HG03103 (cell line): Measurements from ENCODE around the gene PDE8B.
"Not testable (repeated sequence)": the region's sequence is repeated elsewhere in the genome, so short reads cannot be mapped to it uniquely, and the experiment has no call there.

Source experiments
- ATAC-seq: cut with Tn5 transposase; IDR thresholded peaks from one replicate; pipeline ENCODE4 v1.9.1; 2021; ENCODE audit warnings: low read depth; ENCODE audit not compliant: unreplicated experiment

PDE8B gene

DNA sequence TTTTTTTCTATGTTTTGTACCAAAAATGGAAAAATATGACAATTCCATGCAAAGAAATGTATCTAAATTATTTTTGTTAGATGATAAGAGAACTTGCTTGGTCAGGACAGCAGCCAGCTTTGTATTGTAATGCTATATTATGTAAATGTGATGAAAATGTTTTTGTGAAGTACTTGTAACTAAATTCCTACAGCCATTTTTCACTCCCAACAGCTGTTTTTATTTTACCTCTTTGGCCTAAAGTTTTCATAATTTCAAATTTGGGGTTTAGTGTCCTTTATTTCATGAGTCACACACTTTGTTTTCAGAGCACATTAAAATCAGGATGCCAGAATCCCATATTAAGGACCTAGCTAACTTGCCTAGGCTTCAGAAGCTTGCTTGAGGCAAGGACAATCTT is 217.5 kb downstream of the PDE8B start:
- no peak for ATAC-seq

GRCh38 chr5:77428526-77428925 is 218.0 kb downstream of the PDE8B start:
- ATAC-seq: no peak

DNA sequence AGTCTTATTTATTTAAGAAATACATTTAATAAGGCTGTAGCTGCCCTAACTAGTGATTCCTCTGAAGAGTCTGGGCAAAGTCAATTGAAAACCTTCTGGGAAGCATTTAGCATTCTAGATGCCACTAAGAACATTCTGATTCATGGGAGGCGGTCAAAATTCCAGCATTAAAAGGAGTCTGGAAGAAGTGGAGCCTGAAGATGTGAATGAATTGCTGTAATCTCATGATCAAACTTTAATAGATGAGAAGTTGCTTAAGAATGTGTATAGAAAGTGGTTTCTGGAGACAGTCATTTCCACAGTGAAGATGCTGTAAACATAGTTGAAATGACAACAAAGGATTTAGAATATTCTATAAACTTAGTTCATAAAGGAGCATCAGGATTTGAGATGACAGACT is 220.2 kb downstream of the PDE8B start:
- no peak for ATAC-seq

DNA sequence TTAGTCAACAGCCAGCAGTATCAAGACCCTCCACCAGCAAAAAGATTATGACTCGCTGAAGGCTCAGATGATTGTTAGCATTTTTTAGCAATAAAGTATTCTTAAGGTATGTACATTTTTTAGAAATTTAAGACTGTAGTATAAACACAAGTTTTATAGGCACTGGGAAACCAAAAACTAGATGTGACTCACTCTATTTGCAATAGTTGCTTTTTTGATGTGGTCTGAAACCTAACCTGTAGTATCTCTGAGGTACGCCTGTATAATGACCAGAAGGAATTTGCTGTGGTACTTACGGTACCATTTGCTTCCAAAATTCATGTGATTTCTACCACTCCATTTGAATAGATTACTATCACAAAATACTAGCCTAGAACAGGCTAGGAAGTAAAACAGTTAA is 220.8 kb downstream of the PDE8B start:
- no peak for ATAC-seq

DNA sequence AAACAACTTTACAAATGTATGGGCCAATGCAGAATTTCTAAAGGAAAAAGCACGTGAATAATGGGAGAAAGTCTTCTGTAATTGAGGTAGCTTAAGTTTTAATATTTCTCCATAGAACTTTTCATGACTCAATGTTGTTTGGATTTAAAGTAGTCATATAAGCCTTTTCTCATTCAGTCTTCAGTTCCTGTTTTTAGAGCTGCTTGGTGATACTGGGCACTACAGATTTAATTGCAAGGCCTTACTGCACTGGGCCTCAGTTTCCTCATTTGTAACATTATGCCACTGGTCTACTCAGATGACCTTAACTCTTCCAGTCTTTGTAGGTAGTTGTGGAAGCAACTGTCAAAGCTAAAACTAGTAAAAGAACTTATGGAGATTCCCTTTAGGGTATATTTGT is 221.2 kb downstream of the PDE8B start:
- no peak for ATAC-seq

DNA sequence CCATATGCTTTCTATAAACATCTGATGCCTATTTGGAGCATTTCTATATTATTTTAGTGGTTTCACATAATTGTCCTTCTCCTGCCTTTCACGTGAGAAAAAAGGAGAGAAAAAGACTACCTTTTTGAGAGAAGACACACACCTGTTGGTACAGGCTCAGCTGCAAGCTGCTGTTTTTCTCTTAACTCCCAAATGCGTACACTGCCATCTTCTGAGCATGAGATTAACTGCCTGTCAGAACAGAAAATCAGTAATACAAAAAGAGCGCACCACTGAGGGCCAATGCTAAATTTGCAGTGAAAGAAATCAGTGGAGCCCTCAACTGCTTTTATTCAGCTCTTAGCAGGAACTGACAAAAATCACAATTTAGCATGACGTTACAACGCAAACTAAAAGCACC is 226.7 kb downstream of the PDE8B start:
- no peak for ATAC-seq

DNA sequence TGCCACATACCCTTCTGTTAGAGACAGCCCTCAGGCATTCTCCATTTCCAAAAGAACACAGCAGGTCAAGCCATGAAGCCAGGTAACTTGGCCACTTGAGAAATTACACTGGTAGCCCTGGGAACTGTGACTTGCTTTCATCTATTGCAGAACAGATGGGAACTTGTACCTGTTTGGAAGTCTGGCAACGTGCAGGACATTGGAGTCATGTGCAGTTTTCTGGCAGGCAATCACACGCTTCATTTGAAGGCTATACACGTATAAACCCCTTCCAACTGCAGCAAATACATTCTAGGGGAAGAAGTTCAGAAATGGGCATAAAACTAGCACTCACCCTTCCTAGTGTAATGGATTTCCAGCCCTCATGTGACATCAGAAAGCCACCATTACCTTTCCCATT is 227.6 kb downstream of the PDE8B start:
- ATAC-seq: no peak

- no peak for ATAC-seq
Observed at GRCh38 chr5:77443670-77444069, 233.2 kb downstream of the PDE8B start.

DNA sequence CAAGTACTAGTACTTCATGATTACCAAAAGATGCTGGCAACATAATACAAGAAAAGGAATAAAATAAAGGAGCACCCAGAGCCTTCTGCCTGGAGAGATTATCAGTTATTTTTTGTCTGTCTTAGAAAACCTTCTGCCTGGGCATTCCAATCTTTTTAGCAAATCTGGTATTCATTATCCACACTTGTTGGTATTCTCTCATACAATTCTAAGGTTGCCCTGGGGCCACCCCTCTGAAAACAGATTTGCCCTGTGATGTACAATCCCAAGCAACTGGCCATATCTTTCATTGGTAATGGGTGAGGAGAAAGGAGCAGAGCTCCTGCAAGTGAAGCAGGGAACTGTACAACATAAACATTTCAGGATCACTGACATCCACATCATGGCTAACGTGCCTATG is 233.9 kb downstream of the PDE8B start:
- no peak for ATAC-seq

GRCh38 chr5:77448831-77449230 is 238.4 kb downstream of the PDE8B start:
- ATAC-seq: no peak

DNA sequence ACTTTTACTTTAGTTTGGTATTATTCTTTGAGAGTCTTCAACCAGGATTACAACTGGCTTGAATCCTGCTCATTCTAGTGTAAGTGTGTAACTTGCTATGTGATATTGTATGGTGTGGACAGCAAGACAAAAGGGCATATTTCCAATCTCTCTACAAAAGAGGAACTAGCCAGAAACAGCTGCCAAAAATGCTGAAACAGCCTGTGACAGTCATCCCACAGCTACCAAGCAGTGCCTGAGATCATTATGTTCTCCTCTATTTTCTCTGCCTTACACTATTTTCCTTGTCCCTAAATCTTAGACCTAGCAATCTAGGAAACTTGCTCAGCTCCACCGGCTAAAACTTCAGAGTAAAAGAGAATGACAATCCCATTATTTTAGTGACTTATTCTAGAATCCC is 238.8 kb downstream of the PDE8B start:
- ATAC-seq: no peak

GRCh38 chr5:77449981-77450380 is 239.5 kb downstream of the PDE8B start:
- no peak for ATAC-seq

DNA sequence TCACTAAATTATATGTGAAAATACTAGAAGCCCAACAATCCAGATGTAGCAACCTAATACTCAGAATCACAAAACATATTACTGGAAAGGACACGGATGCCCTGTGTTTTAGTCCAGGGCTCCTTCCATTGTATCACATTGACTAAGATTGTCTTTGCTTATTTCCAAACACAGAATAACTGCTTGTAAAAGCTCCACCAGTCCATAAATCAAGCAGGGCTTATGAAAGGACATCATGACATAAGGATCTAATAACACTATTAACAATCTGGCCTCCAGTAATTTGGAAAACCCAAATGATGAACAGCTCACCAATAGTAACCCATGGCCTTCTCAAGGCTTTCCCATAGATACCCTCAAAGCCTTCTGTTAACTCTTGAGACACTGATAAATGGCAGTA is 241.9 kb downstream of the PDE8B start:
- no peak for ATAC-seq

DNA sequence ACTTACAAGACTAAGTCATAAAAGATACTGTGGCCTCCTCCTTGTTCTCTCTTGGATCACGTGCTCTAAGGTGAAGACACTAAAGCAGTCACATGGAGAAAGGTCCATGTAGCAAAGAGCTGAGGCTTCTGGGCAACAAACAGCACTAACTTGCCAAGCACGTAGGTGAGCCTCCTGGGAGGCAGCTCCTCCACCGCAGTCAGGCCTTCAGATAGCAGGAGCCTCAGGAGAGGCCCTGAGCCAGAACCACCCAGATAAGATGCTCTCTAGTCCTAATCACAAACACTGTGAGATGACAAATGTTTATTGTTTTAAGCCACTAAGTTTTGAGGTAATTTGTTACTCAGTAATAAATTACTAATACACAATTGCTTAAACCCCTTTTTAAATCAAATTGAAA is 243.6 kb downstream of the PDE8B start:
- no peak for ATAC-seq

GRCh38 chr5:77461287-77461686 is 250.8 kb downstream of the PDE8B start:
- no peak for ATAC-seq

GRCh38 chr5:77463905-77464304 is 253.4 kb downstream of the PDE8B start:
- ATAC-seq: no peak

- ATAC-seq: not testable (repeated sequence)
Observed at GRCh38 chr5:77468875-77469274, 258.4 kb downstream of the PDE8B start.

DNA sequence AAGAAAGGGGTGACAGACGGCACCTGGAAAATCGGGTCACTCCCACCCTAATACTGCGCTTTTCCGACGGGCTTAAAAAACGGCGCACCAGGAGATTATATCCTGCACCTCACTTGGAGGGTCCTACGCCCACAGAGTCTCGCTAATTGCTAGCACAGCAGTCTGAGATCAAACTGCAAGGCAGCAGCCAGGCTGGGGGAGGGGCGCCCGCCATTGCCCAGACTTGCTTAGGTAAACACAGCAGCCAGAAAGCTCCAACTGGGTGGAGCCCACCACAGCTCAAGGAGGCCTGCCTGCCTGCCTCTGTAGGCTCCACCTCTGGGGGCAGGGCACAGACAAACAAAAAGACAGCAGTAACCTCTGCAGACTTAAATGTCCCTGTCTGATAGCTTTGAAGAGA is 264.6 kb downstream of the PDE8B start:
- ATAC-seq: not testable (repeated sequence)
